Stimulated activated CD8-positive, alpha-beta memory T cell treated with anti-CD3 and anti-CD28 coated beads, Interleukin-12 subunit alpha, Interleukin-12 subunit beta, amount 100 ng/mL, for 1 hour (primary cell): ENCODE results near the gene GABRA4.

Experiments
- DNase-seq: peaks from one replicate; pipeline ENCODE4 v3.0.0-alpha.2; 2020; ENCODE audit warnings: low read depth

The GABRA4 gene

GRCh38 chr4:46927201-46927600 lies 66.2 kb downstream of the GABRA4 start:
- DNase-seq: no peak

- DNase-seq: no peak
Observed at GRCh38 chr4:46924789-46925529, 68.4 kb downstream of the GABRA4 start.

- no peak for DNase-seq
Observed at GRCh38 chr4:46922205-46922604, 71.2 kb downstream of the GABRA4 start.

- no peak for DNase-seq
Observed at GRCh38 chr4:46909078-46909477, 84.3 kb downstream of the GABRA4 start, which contains the start of gene COX7B2. TSS of gene COX7B2 (minus strand) at chr4:46909245. CDS start at chr4:46735192, 174,053 bp downstream.

GRCh38 chr4:46908148-46908547 lies 85.2 kb downstream of the GABRA4 start:
- no peak for DNase-seq

GRCh38 chr4:46900082-46900481 lies 93.3 kb downstream of the GABRA4 start:
- DNase-seq: no peak

- DNase-seq: no peak
Observed at GRCh38 chr4:46894826-46895225, 98.6 kb downstream of the GABRA4 start.

- no peak for DNase-seq
Observed at GRCh38 chr4:46890056-46890455, 103.3 kb downstream of the GABRA4 start.

- no peak for DNase-seq
Observed at GRCh38 chr4:46889410-46889809, 104.0 kb downstream of the GABRA4 start.

GRCh38 chr4:46886711-46887110 lies 106.7 kb downstream of the GABRA4 start:
- no peak for DNase-seq

GRCh38 chr4:46878641-46879040 lies 114.7 kb downstream of the GABRA4 start:
- no peak for DNase-seq

GRCh38 chr4:46874811-46875210 lies 118.6 kb downstream of the GABRA4 start:
- no peak for DNase-seq

- no peak for DNase-seq
Observed at GRCh38 chr4:46870411-46870810, 123.0 kb downstream of the GABRA4 start.
